Endodermal cell (in vitro differentiated cells): ENCODE results near the gene TMEM170B. TPM values are rescaled to one million over a fixed set of nuclear protein-coding genes. Genes with fewer than 3 reads are reported as not detected.
A peak's percentile ranks its signal among the peaks of the same experiment; 100 is the strongest.
"Not testable (repeated sequence)": the region's sequence is repeated elsewhere in the genome, so short reads cannot be mapped to it uniquely, and the experiment has no call there.

Experiments
- DNase-seq: peaks from one replicate; pipeline ENCODE4 v3.0.0-alpha.2; 2017
- H3K27ac ChIP-seq: 2 replicates; pipeline ENCODE4 v1.5.1; 2013; ENCODE audit warnings: mild to moderate bottlenecking, low read depth, low read length, moderate library complexity
- H3K27me3 ChIP-seq: 2 replicates; pipeline ENCODE4 v1.6.1; 2013; ENCODE audit warnings: mild to moderate bottlenecking, low read length, moderate library complexity; ENCODE audit not compliant: insufficient read depth, control insufficient read depth, poor library complexity, severe bottlenecking
- H3K36me3 ChIP-seq: 2 replicates; pipeline ENCODE4 v1.7.0; 2013; ENCODE audit warnings: mild to moderate bottlenecking, low read length, moderate library complexity; ENCODE audit not compliant: control insufficient read depth, insufficient read depth
- H3K4me1 ChIP-seq: one replicate; pipeline ENCODE4 v1.7.0; 2013; ENCODE audit warnings: low read length; ENCODE audit not compliant: control insufficient read depth, insufficient read depth
- H3K4me3 ChIP-seq: 2 replicates; pipeline ENCODE4 v1.5.1; 2013; ENCODE audit warnings: mild to moderate bottlenecking, low read length, moderate library complexity
- H3K9ac ChIP-seq: 2 replicates; pipeline ENCODE4 v1.6.1; 2013; ENCODE audit warnings: mild to moderate bottlenecking, low read length, moderate library complexity; ENCODE audit not compliant: poor library complexity, severe bottlenecking; ENCODE audit errors: extremely low read depth
- H3K9me3 ChIP-seq: 2 replicates; pipeline ENCODE4 v1.6.1; 2013; ENCODE audit warnings: mild to moderate bottlenecking, low read length, moderate library complexity; ENCODE audit not compliant: control insufficient read depth
- H3K27ac Mint-ChIP-seq: 2 replicates; pipeline ENCODE4 v1.8.0; 2020; ENCODE audit warnings: mixed read lengths
- H3K27me3 Mint-ChIP-seq: 2 replicates; pipeline ENCODE4 v1.8.0; 2021; ENCODE audit warnings: mild to moderate bottlenecking, mixed read lengths; ENCODE audit not compliant: insufficient read depth
- H3K36me3 Mint-ChIP-seq: 2 replicates; pipeline ENCODE4 v1.8.0; 2020; ENCODE audit warnings: low read depth, mixed read lengths
- H3K4me1 Mint-ChIP-seq: 2 replicates; pipeline ENCODE4 v1.8.0; 2020; ENCODE audit warnings: mixed read lengths
- H3K4me3 Mint-ChIP-seq: 2 replicates; pipeline ENCODE4 v1.8.0; 2020; ENCODE audit warnings: mild to moderate bottlenecking, moderate library complexity, mixed read lengths
- H3K9me3 Mint-ChIP-seq: 2 replicates; pipeline ENCODE4 v1.8.0; 2020; ENCODE audit warnings: mild to moderate bottlenecking, mixed read lengths
- WGBS, 2 experiments: methylation state at CpG; one replicate each; pipeline versions ENCODE4 v1.1.5 to v1.1.7; 2013; ENCODE audit warnings: missing lambda C conversion rate in 2 of 2, mixed read lengths in 1 of 2; ENCODE audit not compliant: insufficient coverage in 1 of 2, insufficient read length in 1 of 2; 5-methylcytosine and 5-hydroxymethylcytosine counted together
- total RNA-seq, 2 donors: library from RNA; stranded (reverse); fragmentation: NEBNext Ultra II Directional in 1 of 2; extraction: Animal tissue kit (Norgen Biotek cat#: 25700) in 1 of 2; gene quantifications; 2 replicates in 1 of 2; 3 replicates in 1 of 2; pipeline ENCODE4 v1.2.1, GENCODE V29; 2021
- TF ChIP-seq, protein P1 (sequence below): fragments of 200-600 bp; sonication (generic); conservative IDR thresholded peaks from 2 replicates; pipeline ENCODE4 v1.5.0; 2021; ENCODE audit warnings: antibody characterized with exemption, mild to moderate bottlenecking

TMEM170B gene
- total RNA-seq, 2 donors from 2014 or later: 2.3 to 5.3 TPM

DNA sequence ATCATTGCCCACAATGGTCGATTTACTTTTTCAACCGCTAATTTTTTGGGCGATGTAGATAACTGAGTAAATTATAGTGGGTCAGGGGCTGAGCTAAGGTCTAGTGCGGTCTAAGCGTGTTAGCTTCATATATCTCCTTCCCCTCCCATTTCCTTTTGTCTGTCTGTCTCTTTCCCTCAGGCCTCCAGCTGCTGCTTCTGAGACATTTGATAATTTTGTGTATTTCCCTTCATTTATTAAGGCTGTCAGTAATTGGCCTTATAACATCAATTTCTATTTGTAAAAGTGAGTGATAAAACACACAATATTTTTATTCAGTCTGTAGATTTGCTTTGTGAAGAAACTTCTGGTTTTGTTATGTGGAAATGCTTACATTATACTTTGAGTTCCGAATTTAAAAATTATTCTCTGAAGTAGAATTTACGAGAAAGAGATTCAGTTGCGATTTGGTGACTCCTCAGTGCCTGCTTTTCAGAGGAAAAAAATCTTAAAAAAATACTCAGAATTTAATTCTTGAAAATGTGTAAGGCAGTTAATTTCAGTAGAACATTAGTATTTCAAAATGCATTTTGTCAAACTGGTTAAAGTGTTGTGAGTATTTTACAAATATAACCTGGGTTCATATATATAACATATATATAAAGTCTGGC lies 1.4 kb downstream of the TMEM170B start:
- Histone ChIP-seq H3K9ac (no peak overlapping the region), H3K27me3 (peaks cover 41% of the 10 kb centered on the region), H3K36me3 (no peaks in the 10 kb centered on the region), H3K4me1 (no peaks in the 10 kb centered on the region), H3K27ac (peak overlapping the region; percentile 64), H3K4me3 (peak overlapping the region; percentile 83), H3K9me3 (no peaks in the 10 kb centered on the region)
- Mint-ChIP-seq H3K27me3 (peaks cover 55% of the 10 kb centered on the region), H3K9me3 (no peaks in the 10 kb centered on the region), H3K4me1 (peaks cover 15% of the 10 kb centered on the region), H3K27ac (no peak overlapping the region), H3K4me3 (peak overlapping the region; percentile 64), H3K36me3 (no peaks in the 10 kb centered on the region)
- WGBS, 2 experiments: 49 to 85% methylated on average over 3 to 8 of the region's 8 CpGs
- TF ChIP-seq, protein P1, sequence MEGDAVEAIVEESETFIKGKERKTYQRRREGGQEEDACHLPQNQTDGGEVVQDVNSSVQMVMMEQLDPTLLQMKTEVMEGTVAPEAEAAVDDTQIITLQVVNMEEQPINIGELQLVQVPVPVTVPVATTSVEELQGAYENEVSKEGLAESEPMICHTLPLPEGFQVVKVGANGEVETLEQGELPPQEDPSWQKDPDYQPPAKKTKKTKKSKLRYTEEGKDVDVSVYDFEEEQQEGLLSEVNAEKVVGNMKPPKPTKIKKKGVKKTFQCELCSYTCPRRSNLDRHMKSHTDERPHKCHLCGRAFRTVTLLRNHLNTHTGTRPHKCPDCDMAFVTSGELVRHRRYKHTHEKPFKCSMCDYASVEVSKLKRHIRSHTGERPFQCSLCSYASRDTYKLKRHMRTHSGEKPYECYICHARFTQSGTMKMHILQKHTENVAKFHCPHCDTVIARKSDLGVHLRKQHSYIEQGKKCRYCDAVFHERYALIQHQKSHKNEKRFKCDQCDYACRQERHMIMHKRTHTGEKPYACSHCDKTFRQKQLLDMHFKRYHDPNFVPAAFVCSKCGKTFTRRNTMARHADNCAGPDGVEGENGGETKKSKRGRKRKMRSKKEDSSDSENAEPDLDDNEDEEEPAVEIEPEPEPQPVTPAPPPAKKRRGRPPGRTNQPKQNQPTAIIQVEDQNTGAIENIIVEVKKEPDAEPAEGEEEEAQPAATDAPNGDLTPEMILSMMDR: no peak
- DNase-seq: no peak

DNA sequence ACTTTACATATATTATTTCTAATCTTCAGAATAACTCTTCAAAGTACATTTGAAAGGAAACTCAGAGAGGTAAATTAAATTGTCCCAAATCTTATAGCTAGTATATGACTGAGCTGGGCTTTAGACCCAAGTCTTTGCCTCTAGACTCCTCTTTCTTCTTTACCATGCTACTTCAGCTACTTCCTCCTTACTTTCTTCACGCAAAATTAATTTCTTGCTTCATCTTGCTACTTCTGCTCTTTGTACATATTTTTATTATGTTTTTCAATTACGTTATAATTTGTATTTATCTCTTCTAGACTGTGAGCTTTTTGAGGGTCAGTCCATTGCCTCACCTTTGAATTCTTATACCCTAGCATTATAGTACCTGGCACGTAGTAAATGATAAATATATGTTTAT lies 5.3 kb downstream of the TMEM170B start:
- no peak overlapping the region for H3K9ac ChIP-seq

DNA sequence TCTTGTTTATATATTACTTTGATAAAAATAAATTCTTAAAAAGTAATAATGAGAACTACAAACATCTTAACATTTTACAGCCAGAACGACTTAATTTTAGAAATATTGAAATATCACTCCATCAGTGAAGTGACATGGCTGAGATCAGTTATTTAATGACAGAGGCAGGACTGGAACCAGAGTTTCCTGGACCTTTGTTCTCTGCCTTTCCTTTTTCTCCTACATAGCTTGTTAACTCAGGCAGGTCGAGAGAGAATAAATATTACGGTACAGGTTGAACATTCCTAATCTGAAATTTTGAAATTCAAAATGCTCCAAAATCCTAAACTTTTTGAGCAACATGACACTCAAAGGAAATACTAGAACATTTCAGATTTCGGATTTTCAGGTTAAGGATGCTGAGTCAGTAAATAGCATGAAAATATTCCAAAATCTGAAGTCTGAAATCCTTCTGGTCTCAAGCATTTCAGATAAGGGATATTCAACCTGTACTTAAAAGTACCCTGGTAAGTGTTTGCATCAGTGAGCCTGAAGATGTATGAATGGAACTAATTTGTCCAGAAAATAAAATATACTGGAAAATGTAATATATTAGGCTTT lies 6.5 kb downstream of the TMEM170B start:
- H3K9ac ChIP-seq: no peak overlapping the region
- no peaks in the 10 kb centered on the region for H3K9me3 ChIP-seq
- Mint-ChIP-seq H3K9me3 (peaks cover 3% of the 10 kb centered on the region), H3K27ac (no peak overlapping the region), H3K36me3 (no peaks in the 10 kb centered on the region), H3K27me3 (peaks cover 24% of the 10 kb centered on the region), H3K4me3 (no peak overlapping the region), H3K4me1 (no peaks in the 10 kb centered on the region)
- peaks cover 23% of the 10 kb centered on the region for H3K27me3 ChIP-seq
- no peaks in the 10 kb centered on the region for H3K4me1 ChIP-seq
- H3K4me3 ChIP-seq: no peak overlapping the region
- no peak overlapping the region for H3K27ac ChIP-seq
- DNase-seq: no peak
- no peaks in the 10 kb centered on the region for H3K36me3 ChIP-seq
- TF ChIP-seq, protein P1: no peak
- WGBS, 2 experiments: 93 to 100% methylated on average over 1 to 4 of the region's 4 CpGs

More for the DNA sequence above, 5.3 kb downstream of the TMEM170B start:
- TF ChIP-seq, protein P1: no peak
- H3K27me3 ChIP-seq: peaks cover 30% of the 10 kb centered on the region
- H3K4me1 Mint-ChIP-seq: no peaks in the 10 kb centered on the region
- DNase-seq: no peak
- H3K36me3 ChIP-seq: no peaks in the 10 kb centered on the region
- H3K4me1 ChIP-seq: no peaks in the 10 kb centered on the region
- H3K27ac ChIP-seq: no peak overlapping the region
- no peak overlapping the region for H3K4me3 Mint-ChIP-seq
- no peaks in the 10 kb centered on the region for H3K9me3 ChIP-seq
- no peaks in the 10 kb centered on the region for H3K36me3 Mint-ChIP-seq
- H3K27ac Mint-ChIP-seq: no peak overlapping the region
- H3K27me3 Mint-ChIP-seq: peaks cover 33% of the 10 kb centered on the region
- WGBS, 2 experiments: 89% methylated on average over 3 of the region's 3 CpGs; no CpG with 5 or more reads in 1 of the 2 experiments
- H3K9me3 Mint-ChIP-seq: no peaks in the 10 kb centered on the region
- no peak overlapping the region for H3K4me3 ChIP-seq

DNA sequence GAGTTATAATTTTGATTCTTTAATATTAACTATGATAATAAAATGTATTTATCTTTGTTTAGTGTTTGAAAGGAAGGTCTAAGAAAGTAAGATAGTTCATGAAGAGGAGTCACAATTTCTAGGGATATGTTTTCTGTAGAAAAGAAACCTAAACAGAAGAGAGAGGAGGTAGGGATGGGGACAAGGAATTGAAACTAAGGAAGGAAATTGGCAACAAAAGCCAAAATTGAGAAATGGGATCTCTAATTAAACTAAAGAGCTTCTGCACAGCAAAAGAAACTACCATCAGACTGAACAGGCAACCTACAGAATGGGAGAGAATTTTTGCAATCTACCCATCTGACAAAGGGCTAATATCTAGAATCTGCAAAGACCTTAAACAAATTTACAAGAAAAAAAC lies 10.3 kb downstream of the TMEM170B start:
- not testable (repeated sequence) for H3K27ac Mint-ChIP-seq

DNA sequence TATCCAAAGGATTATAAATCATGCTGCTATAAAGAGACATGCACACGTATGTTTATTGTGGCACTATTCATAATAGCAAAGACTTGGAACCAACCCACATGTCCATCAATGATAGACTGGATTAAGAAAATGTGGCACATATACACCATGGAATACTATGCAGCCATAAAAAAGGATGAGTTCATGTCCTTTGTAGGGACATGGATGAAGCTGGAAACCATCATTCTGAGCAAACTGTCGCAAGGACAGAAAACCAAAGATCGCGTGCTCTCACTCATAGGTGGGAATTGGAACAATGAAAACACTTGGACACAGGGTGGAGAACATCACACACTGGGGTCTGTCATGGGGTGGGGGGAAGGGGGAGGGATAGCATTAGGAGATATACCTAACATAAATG lies 11.0 kb downstream of the TMEM170B start:
- not testable (repeated sequence) for H3K36me3 ChIP-seq, H3K27me3 Mint-ChIP-seq, H3K27ac ChIP-seq, H3K9ac ChIP-seq, DNase-seq, H3K9me3 Mint-ChIP-seq, H3K4me3 Mint-ChIP-seq, H3K4me3 ChIP-seq, H3K4me1 Mint-ChIP-seq, H3K9me3 ChIP-seq, H3K36me3 Mint-ChIP-seq, H3K27me3 ChIP-seq, H3K27ac Mint-ChIP-seq, H3K4me1 ChIP-seq
- WGBS, 2 experiments: 94 to 100% methylated on average over 1 to 4 of the region's 4 CpGs

More for the DNA sequence above, 10.3 kb downstream of the TMEM170B start:
- H3K4me1 Mint-ChIP-seq, H3K27ac ChIP-seq, H3K27me3 Mint-ChIP-seq, H3K9me3 Mint-ChIP-seq, H3K4me3 ChIP-seq, H3K4me3 Mint-ChIP-seq, H3K36me3 Mint-ChIP-seq, H3K9me3 ChIP-seq, H3K36me3 ChIP-seq, H3K27me3 ChIP-seq, DNase-seq, H3K9ac ChIP-seq, H3K4me1 ChIP-seq: not testable (repeated sequence)
